K562 (cell line): ENCODE results near the gene EIF4E3. TPM values are rescaled to one million over a fixed set of nuclear protein-coding genes. Genes with fewer than 3 reads are reported as not detected.

ENCODE experiments used
- ATAC-seq: fragments of 200-7000 bp; cut with Tn5 transposase; 3 replicates; pipeline ENCODE4 v1.9.1; 2020; ENCODE audit warnings: moderate library complexity
- BruUV-seq: library from RNA; stranded (reverse); fragments of 400-500 nt; replicated peaks from 2 replicates; lab custom pipeline; 2021; lab: Mats Ljungman, UMichigan
- CTCF ChIA-PET: fragments of 300-600 bp; formaldehyde crosslinking; extraction: SDS; loops from one replicate; lab custom pipeline; 2021; ENCODE audit warnings: low intra/inter-chr PET ratio; lab: Yijun Ruan, JAX
- POLR2A ChIA-PET: fragments of 300-600, 350-650 bp; sonication (Branson Sonifier 250); formaldehyde crosslinking; extraction: SDS; loops from one replicate; lab custom pipeline; 2021; ENCODE audit warnings: antibody characterized with exemption, inconsistent platforms; lab: Yijun Ruan, JAX
- DNase-seq, 4 experiments: peaks; one replicate each; pipeline versions ENCODE4 v3.0.0 to v3.0.0-alpha.2; 2011 to 2018; ENCODE audit warnings: low spot score in 3 of 4, mixed read lengths in 3 of 4; ENCODE audit errors: extremely low read depth in 1 of 4
- FAIRE-seq: peaks from 2 replicates; lab custom pipeline; 2011; peaks lifted over from hg19 to GRCh38; lab: Jason Lieb, UNC
- H2AFZ ChIP-seq: 2 replicates; pipeline ENCODE4 v1.6.0; 2011; ENCODE audit warnings: low read depth, low read length, control low read depth, inconsistent platforms
- H3K27ac ChIP-seq: fragments of 200-600 bp; 3 replicates; pipeline ENCODE4 v1.8.0; 2011; ENCODE audit warnings: low read depth, mild to moderate bottlenecking, control low read depth, inconsistent platforms, low read length, moderate library complexity, mixed read lengths; ENCODE audit errors: extremely low read depth
- H3K27me3 ChIP-seq, 2 experiments: fragments of 300-600 bp in 1 of 2; 2 replicates in 1 of 2; 3 replicates in 1 of 2; pipeline versions ENCODE4 v1.6.0 to v1.8.0; 2011; ENCODE audit warnings: inconsistent platforms in 2 of 2, low read length in 2 of 2, mild to moderate bottlenecking in 1 of 2, mixed read lengths in 1 of 2, moderate library complexity in 1 of 2; ENCODE audit not compliant: control insufficient read depth in 2 of 2, insufficient read depth in 2 of 2
- H3K36me3 ChIP-seq: fragments of 300-600 bp; 3 replicates; pipeline ENCODE4 v1.8.0; 2011; ENCODE audit warnings: mild to moderate bottlenecking, low read length, inconsistent platforms; ENCODE audit not compliant: control insufficient read depth, insufficient read depth
- H3K4me1 ChIP-seq, 2 experiments: fragments of 200-600 bp in 1 of 2; replicated peaks in 1 of 2; 2 replicates in 1 of 2; 3 replicates in 1 of 2; pipeline versions ENCODE4 v1.5.1 to v1.8.0; 2011; ENCODE audit warnings: inconsistent platforms in 2 of 2, low read length in 2 of 2, mild to moderate bottlenecking in 1 of 2, mixed read lengths in 1 of 2, moderate library complexity in 1 of 2; ENCODE audit not compliant: control insufficient read depth in 2 of 2, insufficient read depth in 2 of 2
- H3K4me2 ChIP-seq: 2 replicates; pipeline ENCODE4 v1.6.1; 2011; ENCODE audit warnings: low read length, control low read depth, inconsistent platforms, mixed read lengths; ENCODE audit not compliant: insufficient read depth
- H3K4me3 ChIP-seq: fragments of 200-600 bp; sonication (generic), shearing (Covaris generic); 2 replicates; pipeline ENCODE4 v1.5.1; 2016; ENCODE audit warnings: control low read depth, inconsistent platforms
- H3K79me2 ChIP-seq: fragments of 200-600 bp; 3 replicates; pipeline ENCODE4 v1.8.0; 2011; ENCODE audit warnings: low read length, inconsistent platforms; ENCODE audit not compliant: control insufficient read depth, insufficient read depth
- H3K9ac ChIP-seq, 2 experiments: 2 replicates each; pipeline versions ENCODE4 v1.6.0 to v1.6.1; 2011; ENCODE audit warnings: low read depth in 2 of 2, low read length in 2 of 2, control low read depth in 1 of 2, inconsistent platforms in 1 of 2, mild to moderate bottlenecking in 1 of 2, mixed read lengths in 1 of 2; ENCODE audit not compliant: insufficient read depth in 1 of 2
- H3K9me1 ChIP-seq: one replicate; pipeline ENCODE4 v1.6.0; 2011; ENCODE audit warnings: inconsistent platforms, mild to moderate bottlenecking, low read length, moderate library complexity; ENCODE audit not compliant: control insufficient read depth, insufficient read depth
- H3K9me3 ChIP-seq: replicated peaks from 2 replicates; pipeline ENCODE4 v1.5.1; 2011; ENCODE audit warnings: low read depth, low read length, inconsistent platforms; ENCODE audit not compliant: control insufficient read depth, insufficient read depth
- H4K20me1 ChIP-seq: replicated peaks from 2 replicates; pipeline ENCODE4 v1.6.1; 2011; ENCODE audit warnings: low read length, inconsistent platforms, mixed read lengths; ENCODE audit not compliant: control insufficient read depth, insufficient read depth
- EZH2 ChIP-seq: IDR thresholded peaks from 2 replicates; pipeline ENCODE4 v1.6.1; 2012; ENCODE audit warnings: low read depth, mild to moderate bottlenecking, inconsistent platforms, low read length, borderline replicate concordance
- ILK ChIP-seq: fragments of 450-650 bp; IDR thresholded peaks from 2 replicates; pipeline ENCODE4 v1.6.1; 2016; ENCODE audit warnings: missing genetic modification characterization, low read depth, mild to moderate bottlenecking, missing compliant biosample characterization, moderate library complexity, borderline replicate concordance
- MYNN ChIP-seq, 2 experiments: sonication (generic); formaldehyde crosslinking in 1 of 2; IDR thresholded peaks; 2 replicates each; pipeline versions ENCODE4 v1.5.0 to v1.6.1; 2016 to 2020; ENCODE audit warnings: antibody characterized with exemption in 1 of 2, missing genetic modification reagents in 1 of 2
- RCOR1 ChIP-seq, 2 experiments: IDR thresholded peaks; 2 replicates each; pipeline ENCODE4 v1.6.1; 2012; ENCODE audit warnings: low read depth in 2 of 2, low read length in 2 of 2, borderline replicate concordance in 1 of 2, improper control_type of control experiment in 1 of 2
- RNF219 ChIP-seq: fragments of 250-450 bp; sonication (Bioruptor Pico); IDR thresholded peaks from 2 replicates; pipeline ENCODE4 v1.5.0; 2022; ENCODE audit warnings: mild to moderate bottlenecking
- TAF15 ChIP-seq: fragments of 200-400 bp; formaldehyde crosslinking; IDR thresholded peaks from 2 replicates; pipeline ENCODE4 v1.6.1; 2017; ENCODE audit warnings: mild to moderate bottlenecking, low read depth, low read length, moderate library complexity
- ZNF518B ChIP-seq: fragments of 250-450 bp; sonication (Bioruptor Pico); IDR thresholded peaks from 2 replicates; pipeline ENCODE4 v1.5.0; 2021; ENCODE audit warnings: mild to moderate bottlenecking, moderate library complexity
- WGBS: fragments of 100-300 bp; shearing (Covaris generic); methylation state at CpG from one replicate; pipeline ENCODE4 v1.1.6; 2016; ENCODE audit warnings: low coverage, mixed read lengths; ENCODE audit not compliant: insufficient coverage; ENCODE audit errors: missing lambda C conversion rate; 5-methylcytosine and 5-hydroxymethylcytosine counted together
- in situ Hi-C: fragments of 300-500 bp; cut with MboI; formaldehyde crosslinking; loops from 4 replicates; pipeline ENCODE4 v1.15.0; 2018; ENCODE audit warnings: inconsistent platforms, mixed read lengths
- intact Hi-C: fragments of 100-400 bp; cut with micrococcal nuclease; formaldehyde crosslinking; loops from 2 replicates; pipeline ENCODE4 v1.14.2; 2022
- polyA plus RNA-seq, 8 experiments: library from polyadenylated mRNA; depleted of rRNA in 4 of 8; stranded (reverse) in 5 of 8; unstranded in 3 of 8; fragments of >200 nt; fragmentation: Nextera tagmentation in 2 of 8; fragmentation: Illumina TruSeq in 1 of 8; extraction: Ambion mirVana in 2 of 8; extraction: Trizol in 1 of 8; gene quantifications; 2 replicates each; pipeline versions ENCODE4 v1.2.1 to v1.2.3, GENCODE V29; 2011 to 2014; ENCODE audit warnings: inconsistent platforms in 1 of 8, missing spikeins in 1 of 8
- total RNA-seq, 7 experiments: library from RNA; depleted of rRNA in 6 of 7; stranded (reverse); fragments of >200 nt in 6 of 7; fragmentation: Illumina TruSeq in 2 of 7; extraction: Trizol in 2 of 7; gene quantifications; 2 replicates each; pipeline versions ENCODE4 v1.2.1 to v1.2.3, GENCODE V29; 2011 to 2021; ENCODE audit warnings: low replicate concordance in 1 of 7
- TF ChIP-seq, protein P1 (sequence below), 3 experiments: fragments of 200-800 bp in 1 of 3; sonication (Bioruptor generic) in 1 of 3; sonication (generic) in 1 of 3; formaldehyde crosslinking in 1 of 3; IDR thresholded peaks; 2 replicates each; pipeline versions ENCODE4 v1.6.1 to v1.8.0; 2016 to 2022; ENCODE audit warnings: mild to moderate bottlenecking in 2 of 3, missing compliant biosample characterization in 2 of 3, missing genetic modification characterization in 2 of 3, missing genetic modification reagents in 1 of 3

The EIF4E3 gene
- total and polyA plus RNA-seq, 9 of the 15 experiments (the other 6 are each of a cell fraction or from before 2014, with no cell fraction given) = 0.18 to 2.5 (median 1.1) TPM

GRCh38 chr3:71726146-71726545 is 944 bp upstream of the EIF4E3 start:
- no peak overlapping the region for H3K4me3 ChIP-seq
- no peak for DNase-seq
- in situ Hi-C loops (no loop called here), intact Hi-C loops (no loop called here)
- no peaks in the 10 kb centered on the region for H4K20me1 ChIP-seq
- no peaks in the 10 kb centered on the region for H3K9me1 ChIP-seq
- peak overlapping the region; percentile 72; the same call in 1 of the 2 replicates for H2AFZ ChIP-seq
- no peak for ATAC-seq
- no peaks in the 10 kb centered on the region for H3K9me3 ChIP-seq
- no peak overlapping the region for H3K27ac ChIP-seq
- peaks cover 0 to 11% of the 10 kb centered on the region in 2 experiments; a peak in 3 of 5 replicates for H3K4me1 ChIP-seq
- no peak overlapping the region; a peak in 1 of 4 replicates for H3K9ac ChIP-seq
- BruUV-seq = no TSS peak
- no peak for TF ChIP-seq RCOR1 (IDR thresholded peaks at IDR 0.05; ENCODE audit: borderline replicate concordance in 1 of 2, low read depth in 2 of 2, low read length in 2 of 2)
- TF ChIP-seq RNF219 = no peak
- TF ChIP-seq TAF15 = no peak
- TF ChIP-seq MYNN (IDR thresholded peaks at IDR 0.05) = no peak
- TF ChIP-seq MYNN (CRISPR knock-in tag; IDR thresholded peaks at IDR 0.05) = no peak
- TF ChIP-seq ZNF518B (CRISPR knock-in tag) = no peak
- TF ChIP-seq, protein P1, sequence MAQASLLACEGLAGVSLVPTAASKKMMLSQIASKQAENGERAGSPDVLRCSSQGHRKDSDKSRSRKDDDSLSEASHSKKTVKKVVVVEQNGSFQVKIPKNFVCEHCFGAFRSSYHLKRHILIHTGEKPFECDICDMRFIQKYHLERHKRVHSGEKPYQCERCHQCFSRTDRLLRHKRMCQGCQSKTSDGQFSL (CRISPR knock-in tag; IDR thresholded peaks at IDR 0.05) = no peak
- TF ChIP-seq, protein P1 (tag; IDR thresholded peaks at IDR 0.05) = no peak
- no peak for TF ChIP-seq EZH2
- TF ChIP-seq ILK = no peak
- no peak for FAIRE-seq
- no peak overlapping the region for H3K4me2 ChIP-seq
- ChIA-PET CTCF (no interaction called here), POLR2A (no interaction called here)
- no peaks in the 10 kb centered on the region for H3K79me2 ChIP-seq
- WGBS = 77% methylated on average over 4 of the region's 8 CpGs
- no peaks in the 10 kb centered on the region for H3K36me3 ChIP-seq
- peaks cover 6 to 18% of the 10 kb centered on the region in 2 experiments; a peak in 4 of 5 replicates for H3K27me3 ChIP-seq
